ENCODE results near the gene MITF. TPM values are rescaled to one million over a fixed set of nuclear protein-coding genes. Genes with fewer than 3 reads are reported as not detected.

Gene MITF
- polyA plus RNA-seq, 1 experiment: 30.9 TPM

DNA sequence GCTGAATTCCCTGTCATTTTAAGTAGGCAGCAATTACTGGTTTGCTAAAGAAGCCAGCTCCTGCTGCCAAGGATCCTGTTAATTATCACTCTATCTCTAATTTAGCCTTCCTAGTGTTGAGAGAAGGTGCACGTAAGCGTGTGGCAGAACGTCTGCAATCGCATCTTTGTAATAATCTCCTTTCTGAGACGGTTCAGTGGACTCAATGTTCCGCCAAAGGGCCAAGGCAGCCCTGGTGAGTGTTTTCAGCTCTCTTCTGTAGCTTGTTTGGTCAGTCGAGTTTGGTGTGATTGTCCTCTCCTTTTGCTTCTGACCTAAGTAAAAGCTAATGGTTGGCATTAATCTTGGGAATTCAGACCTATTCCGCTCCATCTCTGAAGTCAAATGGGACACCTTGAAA is 24.2 kb downstream of the MITF start:
- Histone ChIP-seq H3K4me3 (ENCODE audit: low read depth, low read length) (no peak overlapping the region), H3K27me3 (ENCODE audit: control insufficient read depth, insufficient read depth, low read length) (no peaks in the 10 kb centered on the region), H3K36me3 (ENCODE audit: control insufficient read depth, insufficient read depth, low read length) (no peaks in the 10 kb centered on the region)
- TF ChIP-seq, protein P1, sequence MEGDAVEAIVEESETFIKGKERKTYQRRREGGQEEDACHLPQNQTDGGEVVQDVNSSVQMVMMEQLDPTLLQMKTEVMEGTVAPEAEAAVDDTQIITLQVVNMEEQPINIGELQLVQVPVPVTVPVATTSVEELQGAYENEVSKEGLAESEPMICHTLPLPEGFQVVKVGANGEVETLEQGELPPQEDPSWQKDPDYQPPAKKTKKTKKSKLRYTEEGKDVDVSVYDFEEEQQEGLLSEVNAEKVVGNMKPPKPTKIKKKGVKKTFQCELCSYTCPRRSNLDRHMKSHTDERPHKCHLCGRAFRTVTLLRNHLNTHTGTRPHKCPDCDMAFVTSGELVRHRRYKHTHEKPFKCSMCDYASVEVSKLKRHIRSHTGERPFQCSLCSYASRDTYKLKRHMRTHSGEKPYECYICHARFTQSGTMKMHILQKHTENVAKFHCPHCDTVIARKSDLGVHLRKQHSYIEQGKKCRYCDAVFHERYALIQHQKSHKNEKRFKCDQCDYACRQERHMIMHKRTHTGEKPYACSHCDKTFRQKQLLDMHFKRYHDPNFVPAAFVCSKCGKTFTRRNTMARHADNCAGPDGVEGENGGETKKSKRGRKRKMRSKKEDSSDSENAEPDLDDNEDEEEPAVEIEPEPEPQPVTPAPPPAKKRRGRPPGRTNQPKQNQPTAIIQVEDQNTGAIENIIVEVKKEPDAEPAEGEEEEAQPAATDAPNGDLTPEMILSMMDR (IDR thresholded peaks at IDR 0.05; ENCODE audit: insufficient read depth, low read depth, low read length): no peak
- DNase-seq (ENCODE audit: low read depth): no peak
- ChIA-PET POLR2A (no interaction called here), CTCF (interaction anchor here (1.1 kb wide), 1 partner anchor 14 kb away, joined by 4 read pairs; no protein-coding TSS in a partner anchor)

DNA sequence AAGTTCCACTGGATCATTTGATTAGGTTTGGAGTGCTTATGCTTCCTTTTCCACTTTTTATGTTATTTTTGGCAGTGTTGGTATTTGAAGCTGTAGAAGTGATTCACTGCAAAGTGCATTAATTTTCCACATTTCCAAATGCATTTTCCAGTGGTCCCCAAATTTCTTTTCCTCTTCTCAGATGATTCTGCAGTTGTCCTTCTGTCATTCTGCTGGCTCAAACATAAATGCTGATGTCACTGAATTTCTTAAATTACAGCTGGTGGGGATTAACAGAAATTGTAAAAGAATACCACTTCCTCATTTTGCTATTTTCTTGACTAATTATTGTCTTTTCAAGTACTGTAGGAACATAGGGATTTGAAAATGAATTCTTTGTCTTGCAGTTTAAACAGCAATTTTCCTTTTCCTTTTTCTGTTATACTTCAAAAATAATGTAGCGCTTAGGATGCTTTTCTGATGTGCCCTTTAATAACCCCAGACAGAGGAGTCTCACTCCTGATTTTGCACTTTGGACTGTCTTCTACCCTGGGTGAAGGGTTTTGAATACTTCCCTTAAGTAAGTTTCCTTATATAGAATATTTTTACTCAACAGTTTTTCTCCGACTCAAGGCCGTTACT is 25.0 kb downstream of the MITF start:
- H3K36me3 ChIP-seq (ENCODE audit: control insufficient read depth, insufficient read depth, low read length): no peaks in the 10 kb centered on the region

DNA sequence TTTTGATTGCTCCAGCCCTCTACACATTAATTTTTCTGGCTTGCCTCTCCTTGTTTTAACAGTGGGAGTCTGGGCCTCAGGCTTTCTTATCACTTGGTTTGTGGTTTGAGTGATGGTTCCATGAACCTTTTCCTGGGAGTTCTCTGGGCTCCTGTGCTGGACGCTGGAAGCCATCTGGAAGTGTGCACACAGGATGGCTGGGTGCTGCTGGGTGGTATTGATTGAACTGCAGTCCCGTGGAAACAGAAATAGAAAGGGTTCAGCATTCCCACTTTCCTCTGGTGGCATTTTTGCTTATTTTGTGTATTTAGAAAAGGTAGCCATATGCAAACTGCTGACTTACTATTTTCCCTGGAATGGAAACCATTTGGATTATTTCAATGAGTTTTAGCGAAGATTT is 25.6 kb downstream of the MITF start:
- Histone ChIP-seq H3K4me3 (ENCODE audit: low read depth, low read length) (no peak overlapping the region), H3K27me3 (ENCODE audit: control insufficient read depth, insufficient read depth, low read length) (no peaks in the 10 kb centered on the region), H3K36me3 (ENCODE audit: control insufficient read depth, insufficient read depth, low read length) (no peaks in the 10 kb centered on the region)
- no peak for DNase-seq (ENCODE audit: low read depth)
- CTCF ChIA-PET: interaction anchor here (0.7 to 1.0 kb wide), 2 partner anchors 26 to 38 kb away, joined by 4 read pairs; no protein-coding TSS in a partner anchor
- POLR2A ChIA-PET: no interaction called here
- TF ChIP-seq, protein P1 (IDR thresholded peaks at IDR 0.05; ENCODE audit: insufficient read depth, low read depth, low read length): no peak

More for the DNA sequence above, 25.0 kb downstream of the MITF start:
- no peak overlapping the region for H3K4me3 ChIP-seq (ENCODE audit: low read depth, low read length)
- TF ChIP-seq, protein P1 (IDR thresholded peaks at IDR 0.05; ENCODE audit: insufficient read depth, low read depth, low read length): no peak
- ChIA-PET POLR2A (no interaction called here), CTCF (interaction anchor here (0.7 to 1.1 kb wide), 3 partner anchors 15 to 39 kb away, joined by 4 read pairs; no protein-coding TSS in a partner anchor)
- DNase-seq (ENCODE audit: low read depth): no peak
- H3K27me3 ChIP-seq (ENCODE audit: control insufficient read depth, insufficient read depth, low read length): no peaks in the 10 kb centered on the region

DNA sequence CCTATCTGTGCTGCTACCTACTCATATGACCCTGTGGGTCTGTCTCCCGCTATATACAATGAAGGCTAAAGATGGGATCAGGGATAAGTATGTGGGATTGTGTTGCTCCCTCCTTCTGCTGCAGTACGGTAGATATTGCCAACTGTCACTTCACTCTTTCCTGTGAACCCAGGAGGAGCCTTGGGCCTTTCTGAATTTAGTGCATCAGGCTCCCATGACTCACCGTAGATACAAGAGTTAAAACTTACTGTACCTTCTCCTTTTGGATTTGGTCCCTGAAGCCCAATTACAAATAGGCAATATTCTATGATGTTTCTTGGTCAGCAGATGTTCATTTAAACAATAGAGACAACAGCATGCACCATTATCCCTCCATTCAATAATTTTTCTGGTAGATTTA is 27.4 kb downstream of the MITF start:
- POLR2A ChIA-PET: no interaction called here
- no peak for DNase-seq (ENCODE audit: low read depth)
- no peaks in the 10 kb centered on the region for H3K27me3 ChIP-seq (ENCODE audit: control insufficient read depth, insufficient read depth, low read length)
- H3K36me3 ChIP-seq (ENCODE audit: control insufficient read depth, insufficient read depth, low read length): no peaks in the 10 kb centered on the region
- TF ChIP-seq, protein P1 (IDR thresholded peaks at IDR 0.05; ENCODE audit: insufficient read depth, low read depth, low read length): no peak
- CTCF ChIA-PET: no interaction called here
- no peak overlapping the region for H3K4me3 ChIP-seq (ENCODE audit: low read depth, low read length)

DNA sequence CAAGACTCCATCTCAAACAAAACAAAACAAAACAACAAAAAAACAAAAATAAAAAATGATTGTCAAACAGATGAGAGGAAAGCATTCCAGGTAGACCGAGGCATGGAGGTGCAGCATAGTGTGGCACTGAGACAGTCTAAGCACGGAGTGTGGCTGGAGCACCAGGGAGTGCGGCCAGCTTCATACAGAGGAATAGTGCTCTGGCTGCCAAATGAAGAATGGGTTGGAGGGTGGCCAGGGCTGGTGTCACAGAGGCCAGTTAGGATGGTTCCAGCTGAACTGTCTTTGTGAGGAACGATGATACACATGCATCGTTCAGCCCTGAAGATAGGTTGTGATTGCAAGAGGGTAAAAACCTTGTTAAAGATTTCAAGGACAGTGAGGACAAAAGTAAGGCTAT is 28.3 kb downstream of the MITF start:
- H3K27me3 ChIP-seq (ENCODE audit: control insufficient read depth, insufficient read depth, low read length): no peaks in the 10 kb centered on the region
- TF ChIP-seq, protein P1 (IDR thresholded peaks at IDR 0.05; ENCODE audit: insufficient read depth, low read depth, low read length): no peak
- H3K4me3 ChIP-seq (ENCODE audit: low read depth, low read length): no peak overlapping the region
- DNase-seq (ENCODE audit: low read depth): no peak
- CTCF ChIA-PET: no interaction called here
- POLR2A ChIA-PET: no interaction called here
- H3K36me3 ChIP-seq (ENCODE audit: control insufficient read depth, insufficient read depth, low read length): no peaks in the 10 kb centered on the region
